Naive thymus-derived CD4-positive, alpha-beta T cell (primary cell): ENCODE data around the gene ARHGAP6. TPM values are rescaled to one million over a fixed set of nuclear protein-coding genes. Genes with fewer than 3 reads are reported as not detected.

ENCODE experiments used
- ATAC-seq: fragments of 150-1000 bp; cut with Tn5 transposase; 2 replicates; pipeline ENCODE4 v1.10.0; 2021; ENCODE audit warnings: mild to moderate bottlenecking, moderate library complexity
- CTCF ChIA-PET: fragments of 350-600 bp; sonication (Branson Sonifier 250); formaldehyde crosslinking; loops from one replicate; lab custom pipeline; 2021; ENCODE audit warnings: antibody characterized with exemption; lab: Charles Lee
- POLR2A ChIA-PET: fragments of 350-600 bp; sonication (Branson Sonifier 250); formaldehyde crosslinking; loops from one replicate; lab custom pipeline; 2021; ENCODE audit warnings: antibody characterized with exemption, inconsistent platforms; lab: Charles Lee
- DNase-seq, 9 donors: peaks; one replicate each; pipeline versions ENCODE4 v3.0.0 to v3.0.0-alpha.2; 2020 to 2022; ENCODE audit warnings: mixed read lengths in 1 of 9
- H3K27ac ChIP-seq: one replicate; pipeline ENCODE4 v1.7.0; 2013; ENCODE audit warnings: mild to moderate bottlenecking, low read depth, low read length, moderate library complexity
- H3K27me3 ChIP-seq, 2 donors: one replicate each; pipeline ENCODE4 v1.7.0; 2013; ENCODE audit warnings: low read length in 2 of 2, mild to moderate bottlenecking in 2 of 2, moderate library complexity in 2 of 2; ENCODE audit not compliant: control insufficient read depth in 2 of 2, insufficient read depth in 2 of 2
- H3K36me3 ChIP-seq, 3 experiments: 1 replicate in 2 of 3; 2 replicates in 1 of 3; pipeline ENCODE4 v1.7.0; 2013; ENCODE audit warnings: low read length in 3 of 3, mild to moderate bottlenecking in 3 of 3, moderate library complexity in 1 of 3; ENCODE audit not compliant: insufficient read depth in 3 of 3, control insufficient read depth in 2 of 3
- H3K4me1 ChIP-seq, 2 donors: one replicate each; pipeline ENCODE4 v1.7.0; 2013; ENCODE audit warnings: low read length in 2 of 2, mild to moderate bottlenecking in 2 of 2, moderate library complexity in 1 of 2; ENCODE audit not compliant: control insufficient read depth in 2 of 2, insufficient read depth in 2 of 2
- H3K4me3 ChIP-seq: 2 replicates; pipeline ENCODE4 v1.7.0; 2013; ENCODE audit warnings: mild to moderate bottlenecking, low read length
- H3K9me3 ChIP-seq, 3 experiments: 1 replicate in 2 of 3; 2 replicates in 1 of 3; pipeline ENCODE4 v1.7.0; 2013; ENCODE audit warnings: low read length in 3 of 3; ENCODE audit not compliant: control insufficient read depth in 2 of 3
- H3K27ac Mint-ChIP-seq, 9 donors: one replicate each; pipeline ENCODE4 v1.8.0; 2020 to 2022; ENCODE audit warnings: mixed read lengths in 9 of 9, mild to moderate bottlenecking in 8 of 9, moderate library complexity in 5 of 9, inconsistent platforms in 2 of 9
- H3K27me3 Mint-ChIP-seq, 5 donors: one replicate each; pipeline ENCODE4 v1.8.0; 2021 to 2022; ENCODE audit warnings: mixed read lengths in 5 of 5, mild to moderate bottlenecking in 1 of 5
- H3K36me3 Mint-ChIP-seq, 5 donors: one replicate each; pipeline ENCODE4 v1.8.0; 2020 to 2022; ENCODE audit warnings: mixed read lengths in 5 of 5, mild to moderate bottlenecking in 3 of 5, inconsistent platforms in 1 of 5
- H3K4me1 Mint-ChIP-seq, 7 donors: one replicate each; pipeline ENCODE4 v1.8.0; 2020 to 2022; ENCODE audit warnings: mixed read lengths in 7 of 7, mild to moderate bottlenecking in 3 of 7, inconsistent platforms in 1 of 7
- H3K4me3 Mint-ChIP-seq, 10 donors: one replicate each; pipeline ENCODE4 v1.8.0; 2020 to 2022; ENCODE audit warnings: mild to moderate bottlenecking in 10 of 10, mixed read lengths in 10 of 10, moderate library complexity in 6 of 10, inconsistent platforms in 2 of 10
- H3K9me3 Mint-ChIP-seq, 11 donors: one replicate each; pipeline ENCODE4 v1.8.0; 2020 to 2022; ENCODE audit warnings: mixed read lengths in 11 of 11, mild to moderate bottlenecking in 4 of 11, inconsistent platforms in 1 of 11, moderate library complexity in 1 of 11
- intact Hi-C, 2 donors: fragments of 100-400 bp; cut with micrococcal nuclease; formaldehyde crosslinking; loops; one replicate each; pipeline ENCODE4 v1.15.1; 2023
- polyA plus RNA-seq, 2 donors: library from polyadenylated mRNA; unstranded; fragments of 300-500 nt; fragmentation: Illumina TruSeq; gene quantifications; one replicate each; pipeline ENCODE4 v1.2.3, GENCODE V29; 2021
- total RNA-seq, 6 experiments: library from RNA in 5 of 6; stranded (reverse) in 5 of 6; gene quantifications; 1 replicate in 5 of 6; 2 replicates in 1 of 6; pipeline ENCODE4 v1.2.3 and lab custom pipeline; 2021 to 2026

The ARHGAP6 gene
- total and polyA plus RNA-seq, 7 experiments from 2014 or later = 0.11 to 0.83 TPM; not detected in 5

- Histone ChIP-seq H3K27me3 (no peaks in the 10 kb centered on the region), H3K9me3 (no peaks in the 10 kb centered on the region), H3K27ac (no peak overlapping the region), H3K4me1 (no peaks in the 10 kb centered on the region), H3K36me3 (no peaks in the 10 kb centered on the region), H3K4me3 (no peak overlapping the region)
- ChIA-PET POLR2A (no interaction called here), CTCF (no interaction called here)
- no peak for DNase-seq
- ATAC-seq = no peak
- Mint-ChIP-seq H3K27me3 (peaks cover 0 to 4% (median 0%) of the 10 kb centered on the region in 5 donors), H3K4me1 (no peaks in the 10 kb centered on the region), H3K9me3 (peaks cover 0 to 4% (median 0%) of the 10 kb centered on the region in 11 donors), H3K27ac (no peak overlapping the region), H3K36me3 (no peaks in the 10 kb centered on the region), H3K4me3 (no peak overlapping the region)
- intact Hi-C loops = no loop called here
Measured at GRCh38 chrX:11376163-11376562, 289.6 kb downstream of the ARHGAP6 start.

- Histone ChIP-seq H3K27ac (no peak overlapping the region), H3K4me1 (no peaks in the 10 kb centered on the region), H3K4me3 (no peak overlapping the region), H3K27me3 (no peaks in the 10 kb centered on the region), H3K36me3 (no peaks in the 10 kb centered on the region), H3K9me3 (no peaks in the 10 kb centered on the region)
- ATAC-seq (no peak), DNase-seq (no peak)
- ChIA-PET POLR2A (no interaction called here), CTCF (no interaction called here)
- H3K9me3 Mint-ChIP-seq = peaks cover 0 to 4% (median 0%) of the 10 kb centered on the region in 11 donors
- H3K4me1 Mint-ChIP-seq = no peaks in the 10 kb centered on the region
- H3K36me3 Mint-ChIP-seq = no peaks in the 10 kb centered on the region
- H3K4me3 Mint-ChIP-seq = no peak overlapping the region
- no peak overlapping the region for H3K27ac Mint-ChIP-seq
- peaks cover 0 to 4% (median 0%) of the 10 kb centered on the region in 5 donors for H3K27me3 Mint-ChIP-seq
- intact Hi-C loops = no loop called here
Measured at GRCh38 chrX:11375614-11376119, 290.1 kb downstream of the ARHGAP6 start.

GRCh38 chrX:11374570-11374969, 291.1 kb downstream of the ARHGAP6 start:
- Histone ChIP-seq H3K27me3 (no peaks in the 10 kb centered on the region), H3K36me3 (no peaks in the 10 kb centered on the region), H3K9me3 (no peaks in the 10 kb centered on the region), H3K4me1 (no peaks in the 10 kb centered on the region), H3K27ac (no peak overlapping the region), H3K4me3 (no peak overlapping the region)
- POLR2A ChIA-PET = no interaction called here
- Mint-ChIP-seq H3K4me1 (no peaks in the 10 kb centered on the region), H3K27ac (no peak overlapping the region), H3K9me3 (peaks cover 0 to 4% (median 0%) of the 10 kb centered on the region in 11 donors), H3K4me3 (no peak overlapping the region), H3K36me3 (no peaks in the 10 kb centered on the region), H3K27me3 (peaks cover 0 to 4% (median 2%) of the 10 kb centered on the region in 5 donors)
- CTCF ChIA-PET = no interaction called here
- intact Hi-C loops = no loop called here
- ATAC-seq (no peak), DNase-seq (no peak)

- intact Hi-C loops = no loop called here
- no peak overlapping the region for H3K4me3 ChIP-seq
Measured at GRCh38 chrX:11371106-11371505, 294.6 kb downstream of the ARHGAP6 start.

GRCh38 chrX:11367609-11368430, 297.9 kb downstream of the ARHGAP6 start:
- Mint-ChIP-seq H3K9me3 (peaks cover 0 to 13% (median 5%) of the 10 kb centered on the region in 11 donors), H3K27me3 (peaks cover 0 to 4% (median 0%) of the 10 kb centered on the region in 5 donors), H3K4me1 (no peaks in the 10 kb centered on the region), H3K27ac (no peak overlapping the region), H3K4me3 (no peak overlapping the region), H3K36me3 (no peaks in the 10 kb centered on the region)
- Histone ChIP-seq H3K4me1 (no peaks in the 10 kb centered on the region), H3K27ac (no peak overlapping the region), H3K4me3 (no peak overlapping the region), H3K36me3 (no peaks in the 10 kb centered on the region), H3K9me3 (no peaks in the 10 kb centered on the region), H3K27me3 (no peaks in the 10 kb centered on the region)
- POLR2A ChIA-PET = no interaction called here
- ATAC-seq (no peak), DNase-seq (no peak)
- intact Hi-C loops = no loop called here
- CTCF ChIA-PET = no interaction called here

More at GRCh38 chrX:11371106-11371505, 294.6 kb downstream of the ARHGAP6 start:
- Mint-ChIP-seq H3K4me3 (no peak overlapping the region), H3K9me3 (peaks cover 0 to 6% (median 2%) of the 10 kb centered on the region in 11 donors), H3K36me3 (no peaks in the 10 kb centered on the region), H3K27ac (no peak overlapping the region), H3K27me3 (peaks cover 0 to 8% (median 0%) of the 10 kb centered on the region in 5 donors), H3K4me1 (no peaks in the 10 kb centered on the region)
- POLR2A ChIA-PET = interaction anchor here (0.6 kb wide), 1 partner anchor 74 kb away, joined by 3 read pairs; no protein-coding TSS in a partner anchor
- ATAC-seq (no peak), DNase-seq (no peak)
- CTCF ChIA-PET = no interaction called here
- Histone ChIP-seq H3K9me3 (no peaks in the 10 kb centered on the region), H3K27ac (no peak overlapping the region), H3K27me3 (no peaks in the 10 kb centered on the region), H3K36me3 (no peaks in the 10 kb centered on the region), H3K4me1 (no peaks in the 10 kb centered on the region)

GRCh38 chrX:11366998-11367595, 298.6 kb downstream of the ARHGAP6 start:
- intact Hi-C loops = no loop called here

More at GRCh38 chrX:11366998-11367595, 298.6 kb downstream of the ARHGAP6 start:
- no peaks in the 10 kb centered on the region for H3K4me1 ChIP-seq
- H3K4me1 Mint-ChIP-seq = no peaks in the 10 kb centered on the region
- no peak overlapping the region for H3K4me3 ChIP-seq
- H3K9me3 Mint-ChIP-seq = peaks cover 0 to 13% (median 5%) of the 10 kb centered on the region in 11 donors
- H3K27ac Mint-ChIP-seq = no peak overlapping the region
- H3K27me3 ChIP-seq = no peaks in the 10 kb centered on the region
- no peaks in the 10 kb centered on the region for H3K9me3 ChIP-seq
- POLR2A ChIA-PET = no interaction called here
- H3K27me3 Mint-ChIP-seq = peaks cover 0 to 4% (median 0%) of the 10 kb centered on the region in 5 donors
- H3K27ac ChIP-seq = no peak overlapping the region
- no peaks in the 10 kb centered on the region for H3K36me3 ChIP-seq
- CTCF ChIA-PET = no interaction called here
- H3K4me3 Mint-ChIP-seq = no peak overlapping the region
- no peak for ATAC-seq
- no peak for DNase-seq
- H3K36me3 Mint-ChIP-seq = no peaks in the 10 kb centered on the region
